Suprapubic skin (tissue), 4 donors: ENCODE measurements around the gene CTNND2.

ENCODE experiments used
- CTCF ChIP-seq, 2 donors: fragments of 200-600 bp in 1 of 2; fragments of 450-650 bp in 1 of 2; sonication (generic) in 1 of 2; IDR thresholded peaks; one replicate each; pipeline ENCODE4 v1.5.1; 2016 to 2019; ENCODE audit warnings: antibody characterized with exemption in 2 of 2, mild to moderate bottlenecking in 1 of 2, moderate library complexity in 1 of 2
- POLR2A ChIP-seq, 2 donors: fragments of 450-650 bp; IDR thresholded peaks; one replicate each; pipeline ENCODE4 v1.6.1; 2017; ENCODE audit warnings: antibody characterized with exemption in 2 of 2, mild to moderate bottlenecking in 2 of 2, moderate library complexity in 2 of 2
- POLR2AphosphoS5 ChIP-seq, 3 donors: sonication (generic); formaldehyde crosslinking; IDR thresholded peaks; one replicate each; pipeline ENCODE4 v1.6.1; 2017; ENCODE audit warnings: antibody characterized with exemption in 3 of 3

- TF ChIP-seq POLR2A (IDR thresholded peaks at IDR 0.05) (no peak), POLR2AphosphoS5 (IDR thresholded peaks at IDR 0.05) (no peak), CTCF (IDR thresholded peaks at IDR 0.05) (no peak)
These were observed 904.5 kb downstream of the CTNND2 start for GRCh38 chr5:10999714-11000113.
